A204.1 (cell line): Measurements from ENCODE around the gene CCDC30.
"Not testable (repeated sequence)": the region's sequence is repeated elsewhere in the genome, so short reads cannot be mapped to it uniquely, and the experiment has no call there.

Source experiments
- FAIRE-seq: peaks from 2 replicates; lab custom pipeline; 2012; peaks lifted over from hg19 to GRCh38; lab: Jason Lieb, UNC

Gene CCDC30

GRCh38 chr1:42453386-42453785 is 9.7 kb upstream of the CCDC30 start:
- no peak for FAIRE-seq

GRCh38 chr1:42454403-42454802 is 8.7 kb upstream of the CCDC30 start:
- FAIRE-seq: no peak

- FAIRE-seq: no peak
These were observed 6.9 kb upstream of the CCDC30 start, which contains the start of the genes PPCS and ZMYND12 for GRCh38 chr1:42456010-42456753. TSS of gene PPCS (plus strand) at chr1:42456543. CDS start at chr1:42456566, 23 bp downstream. TSS of gene ZMYND12 (minus strand) at chr1:42456022. CDS start at chr1:42455997, 25 bp downstream.

- no peak for FAIRE-seq
These were observed 6.4 kb upstream of the CCDC30 start for GRCh38 chr1:42456754-42457089.

GRCh38 chr1:42461196-42461595 is 1.9 kb upstream of the CCDC30 start:
- FAIRE-seq: no peak

GRCh38 chr1:42463921-42464320 is 835 bp downstream of the CCDC30 start:
- FAIRE-seq: no peak

- FAIRE-seq: no peak
These were observed 2.9 kb downstream of the CCDC30 start for GRCh38 chr1:42466030-42466429.

GRCh38 chr1:42469727-42470126 is 6.6 kb downstream of the CCDC30 start:
- FAIRE-seq: no peak

GRCh38 chr1:42476605-42477004 is 13.5 kb downstream of the CCDC30 start:
- no peak for FAIRE-seq

GRCh38 chr1:42477354-42477753 is 14.3 kb downstream of the CCDC30 start:
- not testable (repeated sequence) for FAIRE-seq

- FAIRE-seq: no peak
These were observed 14.7 kb downstream of the CCDC30 start for GRCh38 chr1:42477775-42478174.

- FAIRE-seq: no peak
These were observed 16.5 kb downstream of the CCDC30 start for GRCh38 chr1:42479621-42480020.

- no peak for FAIRE-seq
These were observed 17.8 kb downstream of the CCDC30 start for GRCh38 chr1:42480921-42481320.

- FAIRE-seq: no peak
These were observed 19.6 kb downstream of the CCDC30 start for GRCh38 chr1:42482635-42483153.

- FAIRE-seq: no peak
These were observed 21.3 kb downstream of the CCDC30 start for GRCh38 chr1:42484382-42484781.

- FAIRE-seq: no peak
These were observed 27.2 kb downstream of the CCDC30 start for GRCh38 chr1:42490237-42490636.

- FAIRE-seq: not testable (repeated sequence)
These were observed 38.9 kb downstream of the CCDC30 start for GRCh38 chr1:42502031-42502430.

GRCh38 chr1:42504535-42505128 is 41.5 kb downstream of the CCDC30 start:
- no peak for FAIRE-seq

- peak; percentile 6 for FAIRE-seq
These were observed 43.5 kb downstream of the CCDC30 start for GRCh38 chr1:42506576-42506975.

GRCh38 chr1:42511581-42512155 is 48.6 kb downstream of the CCDC30 start:
- FAIRE-seq: not testable (repeated sequence)

- no peak for FAIRE-seq
These were observed 55.8 kb downstream of the CCDC30 start for GRCh38 chr1:42518908-42519307.

GRCh38 chr1:42523171-42523570 is 60.1 kb downstream of the CCDC30 start:
- FAIRE-seq: no peak

- no peak for FAIRE-seq
These were observed 61.2 kb downstream of the CCDC30 start for GRCh38 chr1:42524330-42524729.
